HG03378 (cell line): ENCODE results near the gene ACOX3.

Source experiments
- ATAC-seq: cut with Tn5 transposase; IDR thresholded peaks from one replicate; pipeline ENCODE4 v1.9.1; 2021; ENCODE audit warnings: mild to moderate bottlenecking, moderate library complexity; ENCODE audit not compliant: unreplicated experiment

Gene ACOX3

DNA sequence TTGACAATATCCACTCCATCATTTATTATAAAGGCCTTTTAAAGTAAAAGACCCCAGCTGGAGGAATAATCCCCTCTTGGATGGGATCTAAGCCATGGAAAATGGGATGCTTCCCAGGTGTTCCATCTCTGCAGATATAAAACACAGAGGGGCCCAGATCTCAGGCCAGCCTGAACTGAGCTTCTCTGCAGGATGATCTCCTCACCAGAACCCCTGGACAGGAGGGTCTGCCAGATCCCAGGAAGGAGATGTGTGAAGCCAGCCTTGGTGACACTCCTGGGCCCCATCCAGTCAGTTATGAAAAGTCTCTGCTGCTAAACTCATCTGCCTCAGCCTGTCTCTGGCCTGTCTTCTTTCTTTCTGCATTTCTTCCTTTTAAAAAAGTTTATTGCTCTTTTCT, 114.3 kb downstream of the ACOX3 start:
- ATAC-seq, result no peak

DNA sequence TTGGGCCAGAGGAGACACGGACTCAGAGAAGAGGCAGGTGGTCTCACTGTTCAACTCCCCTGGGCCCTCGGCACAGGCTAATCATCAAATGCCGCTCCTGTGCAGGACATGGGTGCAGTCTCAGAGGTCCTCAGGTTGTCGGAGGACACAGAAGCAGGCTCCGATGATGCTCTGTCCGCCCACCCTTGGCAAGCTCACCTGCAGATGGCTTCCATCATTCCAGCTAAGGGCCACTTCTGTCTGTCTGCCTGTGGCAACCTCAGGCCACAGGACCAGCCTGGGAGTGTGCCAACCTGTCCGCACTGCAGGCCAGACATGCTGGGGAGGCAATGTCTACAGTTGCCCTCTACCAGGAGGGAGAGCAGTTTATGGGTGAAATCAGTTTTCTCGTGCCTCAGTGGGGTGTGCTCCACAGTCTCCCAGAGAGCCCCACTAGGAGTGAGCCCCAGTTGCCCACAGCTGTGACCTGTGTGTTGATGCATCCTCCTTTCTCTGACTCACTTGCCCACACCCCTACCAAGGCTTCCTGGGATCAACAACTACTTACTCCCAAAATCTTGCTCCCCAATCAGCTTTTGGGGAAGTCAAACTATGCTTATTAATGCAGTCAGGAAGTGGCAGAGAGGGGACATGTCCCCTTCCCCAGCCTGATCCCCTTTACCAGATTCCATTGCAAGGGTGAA, 115.1 kb downstream of the ACOX3 start:
- ATAC-seq, result no peak

DNA sequence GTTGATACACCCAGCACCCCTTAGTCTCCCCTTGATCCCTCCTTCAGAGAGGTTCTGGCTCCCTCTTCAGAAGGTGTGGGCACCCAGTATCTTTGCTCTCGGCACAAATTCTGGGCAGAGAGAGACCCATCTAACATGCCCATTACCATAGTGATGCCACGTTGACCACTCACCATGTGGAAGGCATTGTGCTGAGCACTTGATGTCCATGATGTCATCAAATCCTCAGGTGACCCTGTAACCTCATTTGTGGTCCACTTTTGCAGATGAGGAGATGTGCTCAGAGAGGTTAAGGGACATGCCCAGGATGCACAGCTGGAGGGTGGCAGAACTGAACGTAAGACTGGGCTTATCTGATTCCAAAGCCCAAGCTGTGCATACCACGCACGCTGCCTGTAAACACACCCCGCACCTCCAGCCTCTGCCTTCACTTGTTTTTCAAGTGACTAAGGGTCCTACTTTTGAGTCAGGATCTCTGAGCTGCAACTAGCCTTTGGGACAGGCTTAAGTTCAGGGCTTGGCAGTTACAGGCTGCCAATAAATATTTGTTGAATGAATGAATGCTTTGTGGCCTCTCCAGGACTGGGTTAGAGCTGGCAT, 115.8 kb downstream of the ACOX3 start:
- ATAC-seq, result no peak

DNA sequence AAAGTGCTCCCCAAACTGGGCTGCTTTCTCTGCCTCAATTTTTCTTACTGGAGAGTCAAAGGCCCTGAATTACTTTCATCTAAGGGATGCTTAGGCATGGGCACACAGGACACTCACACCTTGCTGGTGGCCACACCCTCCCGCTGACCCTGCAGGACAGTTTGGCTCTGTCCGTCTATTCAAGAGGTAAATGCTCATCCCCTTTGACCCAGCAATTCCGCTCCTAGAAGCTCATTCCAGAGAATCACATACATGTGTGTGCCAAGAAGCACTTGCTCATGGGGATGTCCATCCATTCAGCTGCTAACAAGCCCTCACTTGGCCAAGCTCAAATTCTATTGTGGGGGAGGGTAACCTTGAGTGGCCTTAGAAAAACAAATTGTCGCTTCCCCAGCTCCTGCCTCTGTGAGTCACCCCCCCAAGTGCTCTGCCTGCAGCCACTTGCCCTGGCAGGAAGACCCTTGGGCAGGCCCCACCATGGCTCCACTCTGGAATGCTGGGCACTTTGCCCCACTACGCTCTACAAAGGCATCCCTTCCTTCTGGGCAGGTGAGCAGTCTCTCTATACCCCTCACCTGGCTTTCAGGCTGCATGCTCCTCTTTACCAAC, 116.5 kb downstream of the ACOX3 start:
- no peak for ATAC-seq

DNA sequence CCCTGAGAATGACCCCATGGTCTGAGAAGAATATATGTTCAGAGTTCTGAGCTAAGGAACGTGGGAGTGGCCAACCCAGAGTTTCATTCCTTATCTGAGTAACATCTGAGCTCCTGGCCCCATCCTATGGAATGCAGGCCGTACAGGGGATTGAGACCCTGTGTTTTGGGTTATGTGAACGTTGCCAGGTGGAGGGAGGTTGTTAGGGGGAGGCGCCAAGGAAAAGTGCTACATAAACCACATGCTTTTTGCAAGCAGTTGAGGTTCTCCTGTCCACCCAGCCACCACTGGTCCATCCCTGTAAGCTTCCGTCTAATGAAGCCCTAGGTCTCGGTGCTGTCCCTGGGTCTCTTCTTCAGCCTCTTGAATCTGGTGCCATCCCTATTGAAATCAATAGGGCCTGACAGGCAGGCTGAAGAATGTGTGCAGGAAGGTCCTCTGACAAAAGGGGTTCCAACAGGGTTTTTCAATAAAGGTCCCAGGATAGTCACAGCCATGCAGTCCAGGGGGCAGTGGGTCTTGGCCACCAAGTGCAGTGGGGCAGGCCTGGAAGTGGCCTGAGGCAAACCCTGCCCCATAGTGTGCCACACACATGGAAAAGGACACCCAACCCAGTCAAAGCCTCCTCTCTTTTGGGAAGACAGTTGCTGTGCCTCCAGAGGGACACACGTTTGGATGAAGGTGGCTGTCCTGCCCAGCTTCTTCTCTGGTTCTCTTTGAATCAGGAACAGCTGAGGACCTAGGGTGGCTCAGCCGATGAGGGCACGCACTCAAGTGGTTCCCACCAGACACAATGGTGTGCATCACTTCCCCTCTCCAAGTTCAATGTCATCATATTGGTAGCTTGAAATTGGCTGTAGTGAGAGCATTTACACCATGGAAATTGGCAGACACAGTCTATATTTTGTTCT, 117.5 kb downstream of the ACOX3 start:
- ATAC-seq, result no peak

DNA sequence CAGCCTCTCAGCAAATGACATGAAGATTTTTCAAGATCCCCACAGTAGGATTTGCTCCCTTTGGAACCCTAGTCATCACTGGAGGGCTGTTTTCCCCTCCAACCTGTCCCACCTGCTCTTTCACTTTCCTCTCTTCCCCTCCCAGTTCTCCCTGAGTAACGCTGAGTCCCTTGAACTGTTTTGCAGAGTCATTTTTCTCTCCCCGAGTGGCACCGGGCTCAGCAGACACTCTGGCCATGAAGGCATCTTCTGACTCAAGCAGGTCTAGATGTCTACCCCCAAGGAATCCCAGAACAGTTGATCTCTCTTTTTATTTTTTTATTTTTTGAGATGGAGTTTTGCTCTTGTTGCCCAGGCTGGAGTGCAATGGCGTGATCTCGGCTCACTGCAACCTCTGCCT, 118.8 kb downstream of the ACOX3 start:
- ATAC-seq, result no peak

DNA sequence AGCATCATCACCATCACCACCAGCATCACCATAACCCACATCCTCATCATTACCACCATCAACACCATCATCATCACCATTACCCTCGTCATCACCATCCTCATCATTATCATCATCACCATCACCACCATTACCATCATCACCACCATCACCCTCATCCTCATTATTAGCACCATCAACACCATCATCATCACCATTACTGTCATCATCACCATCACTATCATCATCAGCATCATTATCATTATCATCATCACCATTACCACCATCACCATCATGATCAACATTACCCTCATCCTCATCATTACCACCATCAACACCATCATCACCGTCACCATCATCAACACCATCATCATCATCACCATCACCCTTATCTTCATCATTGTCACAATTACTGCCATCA, 119.3 kb downstream of the ACOX3 start:
- no peak for ATAC-seq

DNA sequence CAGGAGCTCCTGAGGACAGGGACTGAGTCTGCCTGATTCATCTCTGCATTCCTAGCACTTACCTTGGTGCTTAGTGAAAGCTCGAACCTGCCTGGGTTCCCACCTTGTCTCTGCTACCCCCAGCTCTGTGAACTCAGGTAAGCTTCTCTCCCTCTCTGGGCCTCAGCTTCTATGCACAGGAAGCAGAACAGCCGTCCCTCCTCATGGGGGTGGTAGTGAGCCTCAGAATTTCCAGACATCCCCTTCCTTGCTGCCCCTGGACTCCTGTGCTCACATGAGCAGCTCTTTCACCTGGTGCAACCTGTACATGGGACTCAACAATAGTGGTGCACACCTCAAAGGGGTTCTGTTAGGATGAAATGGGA, 120.2 kb downstream of the ACOX3 start:
- no peak for ATAC-seq

DNA sequence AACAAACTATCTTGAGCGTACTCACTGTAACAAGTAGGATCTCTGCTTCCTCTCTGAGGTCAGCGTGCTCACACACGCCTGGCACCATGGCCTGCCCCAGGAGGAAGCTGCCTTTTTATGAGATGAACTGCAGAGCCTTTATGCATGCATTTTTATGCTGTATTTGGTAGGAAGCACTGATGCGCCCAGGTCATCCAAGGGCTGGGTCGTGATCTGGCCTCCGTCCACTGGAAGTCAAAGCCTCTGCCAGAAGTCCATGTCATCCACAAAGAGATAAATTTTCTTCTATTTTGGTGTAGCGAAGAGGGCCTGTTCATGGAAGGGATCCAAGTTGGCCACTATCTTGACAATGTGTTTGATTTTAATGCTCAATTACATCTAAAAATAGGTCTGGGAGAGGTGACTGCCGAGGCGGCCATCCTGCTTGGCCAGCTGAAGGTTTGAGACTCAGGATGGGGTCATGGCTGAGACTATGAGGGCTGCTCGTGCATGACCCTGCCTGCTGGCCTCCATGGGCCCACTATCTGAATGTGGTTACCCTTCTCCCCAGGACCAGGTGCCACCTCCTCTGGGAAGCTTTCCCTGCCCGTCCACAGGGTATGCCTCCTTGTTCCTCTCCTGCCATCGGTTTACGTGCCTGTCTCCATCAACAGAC, 120.7 kb downstream of the ACOX3 start:
- ATAC-seq, result no peak

DNA sequence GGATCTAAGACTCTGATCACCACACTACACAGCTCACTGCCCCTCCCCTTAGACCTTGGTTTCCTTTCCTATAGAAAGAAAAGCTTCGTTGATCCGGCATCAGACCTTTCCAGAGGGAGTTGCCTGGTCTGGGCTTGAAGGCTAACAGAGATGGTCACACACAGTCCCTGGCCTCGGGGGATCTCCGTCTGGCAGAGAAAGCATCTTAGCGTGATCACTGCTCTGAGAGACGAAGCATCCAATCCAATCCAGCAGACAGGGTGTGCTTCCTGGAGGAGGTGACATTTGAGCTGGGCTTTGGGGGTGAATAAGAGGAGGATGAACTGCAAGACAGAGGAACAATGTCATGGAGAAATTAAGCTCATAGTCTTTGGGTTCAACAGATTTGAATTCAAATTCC, 121.5 kb downstream of the ACOX3 start:
- ATAC-seq, result no peak

DNA sequence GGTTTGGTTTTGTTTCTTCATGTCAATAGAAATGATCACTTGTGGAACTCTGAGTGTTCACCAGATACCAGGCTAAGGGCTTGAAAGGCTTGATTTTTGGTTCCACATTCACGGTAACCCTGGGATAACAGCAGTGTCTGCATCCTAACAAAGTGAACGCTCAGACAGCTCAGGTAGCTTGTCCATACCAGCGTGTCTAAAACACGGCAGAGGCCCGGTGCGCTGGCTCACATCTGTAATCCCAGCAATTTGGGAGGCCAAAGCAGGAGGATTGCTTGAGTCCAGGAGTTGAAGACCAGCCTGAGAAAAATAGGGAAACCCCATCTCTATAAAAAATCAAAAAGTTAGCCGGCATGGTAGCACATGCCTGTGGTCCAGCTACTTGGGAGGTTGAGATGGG, 122.0 kb downstream of the ACOX3 start:
- ATAC-seq, result no peak

DNA sequence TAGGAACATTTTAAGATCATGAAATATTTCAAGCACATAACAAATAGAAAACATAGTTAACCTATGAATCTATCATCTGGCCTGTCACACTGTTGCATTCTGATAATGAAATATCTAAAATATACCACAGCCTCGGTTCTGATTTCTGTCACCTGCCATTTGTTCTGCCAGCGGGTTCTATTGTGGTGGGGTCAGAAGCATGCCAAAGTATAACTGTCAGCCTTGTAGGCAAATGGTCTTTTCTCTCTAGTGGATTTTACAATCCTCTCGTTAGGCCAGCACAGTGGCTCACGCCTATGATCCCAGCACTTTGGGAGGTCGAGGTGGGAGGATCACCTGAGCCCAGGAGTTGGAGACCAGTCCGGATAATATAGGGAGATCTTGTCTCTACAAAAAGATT, 123.0 kb downstream of the ACOX3 start:
- ATAC-seq, result no peak

DNA sequence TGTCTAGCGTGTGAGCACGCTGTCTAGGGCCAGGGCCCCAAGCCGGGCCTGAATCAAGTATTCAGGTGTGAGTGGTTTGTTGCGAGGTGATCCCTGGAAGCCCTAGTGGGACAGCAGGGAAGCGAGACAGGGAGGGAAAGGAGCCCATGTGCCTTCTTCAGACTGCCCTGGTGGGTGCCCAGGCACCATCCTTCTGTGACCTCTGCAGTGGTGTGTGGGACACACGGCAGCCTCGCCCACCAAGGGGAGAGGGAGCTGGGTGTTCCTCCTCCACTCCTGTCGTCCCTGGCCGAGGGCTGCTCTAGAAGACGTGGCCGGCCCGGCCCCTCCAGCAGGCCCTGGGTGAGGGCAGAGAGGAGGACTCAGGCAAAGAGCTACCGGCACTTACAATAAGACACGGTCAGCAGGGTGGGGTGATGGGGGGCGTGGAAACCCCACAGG, 123.6 kb downstream of the ACOX3 start:
- ATAC-seq, result no peak
